Thoracic aorta (tissue), 2 donors: ENCODE results near the gene NDUFS1. TPM values are rescaled to one million over a fixed set of nuclear protein-coding genes. Genes with fewer than 3 reads are reported as not detected.
"Not testable (repeated sequence)": the region's sequence is repeated elsewhere in the genome, so short reads cannot be mapped to it uniquely, and the experiment has no call there.

Source experiments
- ATAC-seq: fragments of 150-250 bp; one replicate; pipeline ENCODE4 v1.8.0; 2017; ENCODE audit warnings: low read depth; ENCODE audit not compliant: insufficient number of reproducible peaks, low FRiP score
- DNase-seq: peaks from one replicate; pipeline ENCODE4 v3.0.0-alpha.2; 2020; ENCODE audit warnings: low spot score
- H3K27ac ChIP-seq, 2 donors: fragments of 200-600 bp; sonication (generic); 1 replicate in 1 of 2; 2 replicates in 1 of 2; pipeline ENCODE4 v1.5.1; 2016; ENCODE audit warnings: mild to moderate bottlenecking in 2 of 2, moderate library complexity in 2 of 2
- H3K27me3 ChIP-seq: fragments of 200-600 bp; sonication (generic); replicated peaks from 2 replicates; pipeline ENCODE4 v1.6.0; 2016; ENCODE audit warnings: mild to moderate bottlenecking; ENCODE audit not compliant: insufficient read depth
- H3K36me3 ChIP-seq: fragments of 200-600 bp; sonication (generic); one replicate; pipeline ENCODE4 v1.5.1; 2016
- H3K4me1 ChIP-seq, 2 donors: fragments of 200-600 bp; sonication (generic); 1 replicate in 1 of 2; 2 replicates in 1 of 2; pipeline versions ENCODE4 v1.5.1 to v1.6.0; 2016; ENCODE audit warnings: low read depth in 2 of 2, mild to moderate bottlenecking in 1 of 2; ENCODE audit not compliant: control insufficient read depth in 1 of 2
- H3K4me3 ChIP-seq: fragments of 200-600 bp; sonication (generic); 2 replicates; pipeline ENCODE4 v1.5.1; 2016; ENCODE audit warnings: mild to moderate bottlenecking
- H3K9me3 ChIP-seq: fragments of 200-600 bp; sonication (generic); 2 replicates; pipeline ENCODE4 v1.5.1; 2016
- CTCF ChIP-seq: fragments of 200-600 bp; sonication (generic); IDR thresholded peaks from one replicate; pipeline ENCODE4 v1.5.1; 2019; ENCODE audit warnings: antibody characterized with exemption
- total RNA-seq, 2 donors: library from RNA; depleted of rRNA; stranded (reverse); fragments of >200 nt; gene quantifications; one replicate each; pipeline versions ENCODE4 v1.1.0 to v1.2.3, GENCODE V29; 2016

Gene NDUFS1
- total RNA-seq, 2 donors from 2014 or later, result 63.0 to 115 TPM

- H3K27me3 ChIP-seq, result no peaks in the 10 kb centered on the region
- TF ChIP-seq CTCF, result no peak
Measured at GRCh38 chr2:206190689-206191088, 31.4 kb upstream of the NDUFS1 start.

GRCh38 chr2:206190111-206190510, 30.9 kb upstream of the NDUFS1 start:
- no peak for ATAC-seq
- no peaks in the 10 kb centered on the region for H3K9me3 ChIP-seq
- H3K4me1 ChIP-seq, result no peaks in the 10 kb centered on the region
- H3K4me3 ChIP-seq, result no peak overlapping the region
- DNase-seq, result no peak
- H3K27me3 ChIP-seq, result no peaks in the 10 kb centered on the region
- no peak overlapping the region for H3K27ac ChIP-seq
- TF ChIP-seq CTCF, result no peak
- H3K36me3 ChIP-seq, result no peaks in the 10 kb centered on the region

More at GRCh38 chr2:206190689-206191088, 31.4 kb upstream of the NDUFS1 start:
- Histone ChIP-seq H3K27ac (no peak overlapping the region), H3K9me3 (no peaks in the 10 kb centered on the region), H3K4me3 (no peak overlapping the region), H3K36me3 (no peaks in the 10 kb centered on the region), H3K4me1 (no peaks in the 10 kb centered on the region)
- DNase-seq, result no peak
- ATAC-seq, result no peak

- Histone ChIP-seq H3K4me3 (no peak overlapping the region), H3K27ac (no peak overlapping the region), H3K9me3 (no peaks in the 10 kb centered on the region), H3K36me3 (no peaks in the 10 kb centered on the region), H3K4me1 (no peaks in the 10 kb centered on the region), H3K27me3 (no peaks in the 10 kb centered on the region)
- ATAC-seq, result no peak
- no peak for DNase-seq
- TF ChIP-seq CTCF, result no peak
Measured at GRCh38 chr2:206189691-206190090, 30.4 kb upstream of the NDUFS1 start.

GRCh38 chr2:206181526-206181925, 22.3 kb upstream of the NDUFS1 start:
- not testable (repeated sequence) for ATAC-seq, H3K9me3 ChIP-seq, H3K4me1 ChIP-seq, H3K4me3 ChIP-seq, H3K27ac ChIP-seq, H3K27me3 ChIP-seq, DNase-seq, H3K36me3 ChIP-seq

- Histone ChIP-seq H3K27me3 (no peaks in the 10 kb centered on the region), H3K4me3 (no peak overlapping the region), H3K4me1 (no peaks in the 10 kb centered on the region), H3K27ac (no peak overlapping the region), H3K9me3 (no peaks in the 10 kb centered on the region), H3K36me3 (no peaks in the 10 kb centered on the region)
- ATAC-seq (no peak), DNase-seq (no peak)
- no peak for TF ChIP-seq CTCF
Measured at GRCh38 chr2:206176901-206177300, 17.7 kb upstream of the NDUFS1 start.

- no peaks in the 10 kb centered on the region for H3K9me3 ChIP-seq
- ATAC-seq, result no peak
Measured at GRCh38 chr2:206176121-206176520, 16.9 kb upstream of the NDUFS1 start.

More at GRCh38 chr2:206176121-206176520, 16.9 kb upstream of the NDUFS1 start:
- no peaks in the 10 kb centered on the region for H3K36me3 ChIP-seq
- no peak overlapping the region for H3K27ac ChIP-seq
- no peak for TF ChIP-seq CTCF
- no peak for DNase-seq
- H3K4me1 ChIP-seq, result no peaks in the 10 kb centered on the region
- H3K27me3 ChIP-seq, result no peaks in the 10 kb centered on the region
- H3K4me3 ChIP-seq, result no peak overlapping the region
